Caco-2 (cell line): ENCODE results near the gene RASSF4. TPM values are rescaled to one million over a fixed set of nuclear protein-coding genes. Genes with fewer than 3 reads are reported as not detected.

Experiments
- BruUV-seq: library from RNA; stranded (reverse); fragments of 400-500 nt; replicated peaks from 2 replicates; lab custom pipeline; 2021; lab: Mats Ljungman, UMichigan
- CTCF ChIA-PET: fragments of 300-600 bp; sonication (Branson Sonifier 250); formaldehyde crosslinking; loops from one replicate; lab custom pipeline; 2022; ENCODE audit warnings: antibody characterized with exemption; lab: Charles Lee
- POLR2A ChIA-PET: fragments of 300-600 bp; sonication (Branson Sonifier 250); formaldehyde crosslinking; loops from one replicate; lab custom pipeline; 2022; ENCODE audit warnings: antibody characterized with exemption; lab: Charles Lee
- DNase-seq, 2 experiments: peaks; one replicate each; pipeline versions ENCODE4 v3.0.0 to v3.0.0-alpha.2; 2020 to 2022
- H3K27me3 ChIP-seq: replicated peaks from 2 replicates; pipeline ENCODE4 v1.6.0; 2011; ENCODE audit warnings: low read length; ENCODE audit not compliant: control insufficient read depth, insufficient read depth
- H3K36me3 ChIP-seq: 2 replicates; pipeline ENCODE4 v1.5.1; 2011; ENCODE audit warnings: low read length; ENCODE audit not compliant: control insufficient read depth, insufficient read depth
- H3K4me1 ChIP-seq: fragments of 250-450 bp; sonication (Bioruptor Pico); 2 replicates; pipeline ENCODE4 v1.5.1; 2020; ENCODE audit warnings: mild to moderate bottlenecking
- H3K4me3 ChIP-seq: 2 replicates; pipeline ENCODE4 v1.5.1; 2011; ENCODE audit warnings: low read depth, mild to moderate bottlenecking, control low read depth, low read length
- H3K9me3 ChIP-seq: fragments of 250-450 bp; sonication (Bioruptor Pico); 2 replicates; pipeline ENCODE4 v1.5.1; 2020; ENCODE audit warnings: mild to moderate bottlenecking, moderate library complexity
- H3K27ac Mint-ChIP-seq: one replicate; pipeline ENCODE4 v1.8.0; 2022; ENCODE audit warnings: mixed read lengths; ENCODE audit not compliant: unreplicated experiment
- H3K27me3 Mint-ChIP-seq: one replicate; pipeline ENCODE4 v1.8.0; 2022; ENCODE audit warnings: mixed read lengths; ENCODE audit not compliant: insufficient read depth, unreplicated experiment
- H3K36me3 Mint-ChIP-seq: one replicate; pipeline ENCODE4 v1.8.0; 2022; ENCODE audit warnings: mild to moderate bottlenecking, mixed read lengths; ENCODE audit not compliant: insufficient read depth, unreplicated experiment
- H3K4me1 Mint-ChIP-seq: one replicate; pipeline ENCODE4 v1.8.0; 2022; ENCODE audit warnings: low read depth, mixed read lengths; ENCODE audit not compliant: unreplicated experiment
- H3K4me3 Mint-ChIP-seq: one replicate; pipeline ENCODE4 v1.8.0; 2022; ENCODE audit warnings: mild to moderate bottlenecking, moderate library complexity, mixed read lengths; ENCODE audit not compliant: unreplicated experiment
- H3K9me3 Mint-ChIP-seq: one replicate; pipeline ENCODE4 v1.8.0; 2022; ENCODE audit warnings: mixed read lengths; ENCODE audit not compliant: unreplicated experiment
- CTCF ChIP-seq, 2 experiments: fragments of 200-600 bp in 1 of 2; IDR thresholded peaks; 1 replicate in 1 of 2; 2 replicates in 1 of 2; pipeline versions ENCODE4 v1.5.1 to v1.8.0; 2011 to 2022; ENCODE audit warnings: antibody characterized with exemption in 1 of 2, control low read depth in 1 of 2, inconsistent platforms in 1 of 2, low read depth in 1 of 2, low read length in 1 of 2, mild to moderate bottlenecking in 1 of 2, moderate library complexity in 1 of 2; ENCODE audit not compliant: insufficient read depth in 1 of 2, severe bottlenecking in 1 of 2, unreplicated experiment in 1 of 2
- intact Hi-C: fragments of 100-400 bp; cut with micrococcal nuclease; formaldehyde crosslinking; loops from one replicate; pipeline ENCODE4 v1.10.0; 2022; ENCODE audit not compliant: unreplicated experiment
- total RNA-seq: library from RNA; stranded (reverse); gene quantifications from 2 replicates; pipeline ENCODE4 v1.2.3, GENCODE V29; 2022

The RASSF4 gene
- total RNA-seq, 1 experiment from 2014 or later: 55.6 TPM

- BruUV-seq: no TSS peak
- H3K27ac Mint-ChIP-seq: peak overlapping the region; percentile 86
- H3K4me3 Mint-ChIP-seq: peak overlapping the region; percentile 37
Measured at GRCh38 chr10:44990965-44991364, 31.4 kb downstream of the RASSF4 start.

GRCh38 chr10:44991571-44991970, 32.0 kb downstream of the RASSF4 start:
- DNase-seq: no peak
- Histone ChIP-seq H3K27me3 (no peaks in the 10 kb centered on the region), H3K4me3 (no peak overlapping the region), H3K36me3 (no peaks in the 10 kb centered on the region), H3K4me1 (peaks cover 61% of the 10 kb centered on the region), H3K9me3 (no peaks in the 10 kb centered on the region)
- H3K27me3 Mint-ChIP-seq: no peaks in the 10 kb centered on the region
- no peak for TF ChIP-seq CTCF (IDR thresholded peaks at IDR 0.05; ENCODE audit: insufficient read depth in 1 of 2, low read depth in 1 of 2, low read length in 1 of 2, severe bottlenecking in 1 of 2, unreplicated experiment in 1 of 2)
- CTCF ChIA-PET: interaction anchor here (2.7 to 3.0 kb wide), 2 partner anchors 16 to 59 kb away, joined by 16 to 34 read pairs; no protein-coding TSS in a partner anchor
- intact Hi-C loops: no loop called here
- POLR2A ChIA-PET: no interaction called here
- no peaks in the 10 kb centered on the region for H3K9me3 Mint-ChIP-seq
- H3K36me3 Mint-ChIP-seq: peaks cover 19% of the 10 kb centered on the region
- no peak overlapping the region for H3K4me3 Mint-ChIP-seq
- BruUV-seq: no TSS peak
- peaks cover 48% of the 10 kb centered on the region for H3K4me1 Mint-ChIP-seq
- peak overlapping the region; percentile 54 for H3K27ac Mint-ChIP-seq

More at GRCh38 chr10:44990965-44991364, 31.4 kb downstream of the RASSF4 start:
- no peaks in the 10 kb centered on the region for H3K27me3 ChIP-seq
- no peak for TF ChIP-seq CTCF (IDR thresholded peaks at IDR 0.05; ENCODE audit: insufficient read depth in 1 of 2, low read depth in 1 of 2, low read length in 1 of 2, severe bottlenecking in 1 of 2, unreplicated experiment in 1 of 2)
- H3K4me1 Mint-ChIP-seq: peaks cover 48% of the 10 kb centered on the region
- H3K4me1 ChIP-seq: peaks cover 55% of the 10 kb centered on the region
- H3K9me3 Mint-ChIP-seq: no peaks in the 10 kb centered on the region
- H3K36me3 ChIP-seq: no peaks in the 10 kb centered on the region
- H3K36me3 Mint-ChIP-seq: peaks cover 19% of the 10 kb centered on the region
- H3K4me3 ChIP-seq: no peak overlapping the region
- ChIA-PET POLR2A (interaction anchor here (0.6 to 1.4 kb wide), 3 partner anchors 12 to 58 kb away, joined by 3 to 20 read pairs (median 6); partner anchors contain the start of gene DEPP1), CTCF (interaction anchor here (0.7 to 3.0 kb wide), 13 partner anchors 10 to 127 kb away, joined by 3 to 34 read pairs (median 4); partner anchors contain the start of genes DEPP1 and RASSF4)
- H3K9me3 ChIP-seq: no peaks in the 10 kb centered on the region
- peak in 1 of 2 experiments; percentile 14 for DNase-seq
- H3K27me3 Mint-ChIP-seq: no peaks in the 10 kb centered on the region
- intact Hi-C loops: loop anchor here (1.0 kb wide), 4 partner anchors 16 to 59 kb away; partner anchors contain the start of gene RASSF4

- Histone ChIP-seq H3K9me3 (no peaks in the 10 kb centered on the region), H3K36me3 (no peaks in the 10 kb centered on the region), H3K4me3 (no peak overlapping the region), H3K27me3 (no peaks in the 10 kb centered on the region), H3K4me1 (peaks cover 60% of the 10 kb centered on the region)
- Mint-ChIP-seq H3K27me3 (no peaks in the 10 kb centered on the region), H3K4me3 (no peak overlapping the region), H3K27ac (peak overlapping the region; percentile 96), H3K36me3 (peaks cover 19% of the 10 kb centered on the region), H3K4me1 (peaks cover 48% of the 10 kb centered on the region), H3K9me3 (no peaks in the 10 kb centered on the region)
- peak in 1 of 2 experiments; percentile 31 for DNase-seq
- CTCF ChIA-PET: interaction anchor here (4.8 kb wide), 1 partner anchor 59 kb away, joined by 27 read pairs; no protein-coding TSS in a partner anchor
- no peak for TF ChIP-seq CTCF (IDR thresholded peaks at IDR 0.05; ENCODE audit: insufficient read depth in 1 of 2, low read depth in 1 of 2, low read length in 1 of 2, severe bottlenecking in 1 of 2, unreplicated experiment in 1 of 2)
- intact Hi-C loops: no loop called here
- no TSS peak for BruUV-seq
- POLR2A ChIA-PET: no interaction called here
Measured at GRCh38 chr10:44992070-44992731, 32.6 kb downstream of the RASSF4 start.
